Amygdala (tissue), 56 donors: ENCODE measurements around the gene ST3GAL2.
A peak's percentile ranks its signal among the peaks of the same experiment; 100 is the strongest.
"Not testable (repeated sequence)": the region's sequence is repeated elsewhere in the genome, so short reads cannot be mapped to it uniquely, and the experiment has no call there.

Source experiments
- DNase-seq, 56 donors: peaks; one replicate each; lab custom pipeline; 2025; lab: John Stamatoyannopoulos, UW

ST3GAL2 gene

GRCh38 chr16:70468776-70469525 is 30.1 kb upstream of the ST3GAL2 start:
- no peak for DNase-seq

DNA sequence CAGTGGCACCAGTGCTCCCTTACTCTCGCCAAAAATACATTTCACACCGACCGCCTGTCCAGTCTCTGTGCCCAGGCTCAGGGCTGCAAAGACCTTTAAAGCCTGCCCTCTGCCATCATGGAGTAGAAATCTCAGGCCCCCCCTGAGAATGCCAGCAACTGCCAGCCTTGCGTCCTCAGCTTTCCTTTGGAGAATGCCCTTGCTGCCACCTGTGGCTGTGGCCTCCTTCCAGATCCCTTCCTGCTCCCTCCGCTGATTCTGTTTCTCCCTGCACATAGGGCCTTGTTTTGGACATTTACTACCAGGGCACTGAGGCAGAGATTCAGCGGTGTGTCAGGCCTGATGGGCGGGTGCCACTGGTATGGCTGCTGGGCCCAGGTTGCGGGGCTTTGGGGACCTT is 28.7 kb upstream of the ST3GAL2 start:
- no peak for DNase-seq

GRCh38 chr16:70467113-70467512 is 28.2 kb upstream of the ST3GAL2 start:
- no peak for DNase-seq

GRCh38 chr16:70466805-70467076 is 27.8 kb upstream of the ST3GAL2 start:
- no peak for DNase-seq

- DNase-seq: no peak
Measured at GRCh38 chr16:70465999-70466804, 27.3 kb upstream of the ST3GAL2 start.

DNA sequence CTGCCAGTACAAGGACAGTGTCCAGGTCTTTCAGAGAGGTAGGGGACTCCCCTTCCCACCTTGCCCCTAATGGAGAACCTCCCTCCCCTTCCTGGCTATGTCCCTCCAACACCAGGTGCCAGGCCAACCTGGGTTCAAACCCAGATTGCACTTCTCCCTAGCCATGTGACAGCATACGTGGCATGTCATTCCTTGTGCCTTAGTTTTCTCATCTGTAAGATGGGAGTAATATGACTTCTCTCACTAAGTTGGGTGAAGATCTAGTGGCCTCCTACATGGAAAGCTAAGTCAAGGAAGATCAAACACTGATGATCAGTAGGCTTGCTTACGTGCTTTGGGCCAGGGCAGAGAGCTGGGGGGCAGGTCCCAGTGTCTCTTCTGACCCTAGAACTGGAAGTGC is 24.3 kb upstream of the ST3GAL2 start:
- no peak for DNase-seq

DNA sequence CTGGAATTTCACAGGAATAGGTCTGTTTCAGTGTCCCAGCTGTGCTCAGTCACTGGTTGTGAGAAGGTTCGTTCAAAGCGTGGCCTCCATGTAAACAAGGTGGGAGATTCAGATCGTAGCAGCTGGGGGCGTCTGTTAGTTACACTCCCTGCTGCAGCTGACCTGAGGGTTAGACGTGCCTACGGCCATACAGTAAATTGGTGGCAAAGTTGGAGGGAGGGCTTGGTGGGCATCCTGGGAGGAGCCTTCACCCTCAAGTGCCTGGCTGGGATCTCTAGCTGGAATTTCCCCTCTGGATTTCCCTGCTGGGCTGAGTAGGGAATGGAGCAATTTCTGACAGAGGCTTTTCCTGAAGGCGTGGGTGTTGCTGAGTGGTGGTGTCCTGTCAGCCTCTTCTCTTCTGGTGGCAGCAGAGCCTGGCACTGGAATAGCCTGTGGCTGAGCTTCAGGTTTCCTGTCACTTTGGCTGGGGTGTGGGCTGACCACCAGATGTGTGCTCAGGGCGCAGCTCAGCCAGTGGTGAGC is 21.9 kb upstream of the ST3GAL2 start:
- DNase-seq: no peak

GRCh38 chr16:70457446-70458166 is 18.7 kb upstream of the ST3GAL2 start:
- no peak for DNase-seq

DNA sequence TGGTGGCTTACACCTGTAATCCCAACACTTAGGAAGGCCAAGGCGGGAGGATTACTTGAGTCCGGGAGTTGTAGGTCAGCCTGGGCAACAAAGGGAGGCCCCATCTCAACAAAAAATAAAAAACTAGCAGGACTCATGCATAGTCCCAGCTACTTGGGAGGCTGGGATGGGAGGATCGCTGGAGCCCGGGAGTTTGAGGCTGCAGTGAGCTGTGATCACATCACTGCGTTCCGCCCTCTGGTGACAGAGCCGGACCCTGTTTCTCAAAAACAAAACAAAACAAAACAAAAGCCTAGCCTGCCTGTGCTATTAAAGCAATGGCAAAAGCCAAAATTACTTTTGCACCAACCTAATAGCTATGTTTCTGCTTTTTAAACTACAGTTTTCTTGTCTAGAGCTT is 17.0 kb upstream of the ST3GAL2 start:
- DNase-seq: no peak

DNA sequence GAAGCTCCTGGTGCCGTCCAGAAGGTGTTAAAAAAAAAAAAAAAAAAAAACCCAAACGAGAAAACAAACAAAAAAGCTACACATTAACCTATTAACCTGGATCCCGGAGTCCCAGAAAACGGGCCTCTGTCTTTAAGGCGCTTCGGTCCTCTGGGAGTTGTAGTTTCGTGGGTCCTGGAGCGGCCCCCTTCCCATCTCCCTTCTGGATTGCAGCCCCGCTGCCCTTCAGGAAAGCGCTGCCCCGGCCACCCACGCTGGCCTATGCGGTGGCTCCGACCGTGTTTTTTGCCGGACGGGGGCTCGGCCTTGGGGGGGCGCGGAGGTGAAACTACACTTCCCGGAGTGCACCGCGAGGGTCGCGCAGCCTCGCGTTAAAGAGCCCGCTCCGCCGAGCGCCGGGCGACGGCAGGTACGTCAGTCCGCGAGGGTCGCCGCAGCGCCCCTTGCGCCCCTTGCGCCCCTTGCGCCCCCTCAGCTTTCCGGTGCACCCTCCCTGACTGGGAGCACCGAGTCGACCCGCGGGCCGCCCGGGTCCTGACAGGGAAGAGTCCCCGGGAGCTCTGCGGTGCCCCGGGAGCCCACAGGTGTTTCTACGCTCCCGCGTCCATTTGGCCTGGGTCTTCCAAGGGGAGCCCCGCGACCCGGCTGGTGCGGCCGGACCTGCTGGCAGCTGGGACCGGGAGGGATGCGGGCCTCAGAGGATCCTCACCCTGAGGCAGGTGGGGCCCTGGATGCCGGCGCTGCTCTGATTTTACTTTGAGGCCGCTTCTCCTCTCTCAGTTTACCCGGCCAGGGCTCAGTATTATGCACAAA is 15.5 kb upstream of the ST3GAL2 start, which contains the start of gene FCSK:
Gene FCSK, plus strand, starts transcription at position 374 of the 813 bp plus-strand sequence. CDS start 8,596 bp downstream, outside the sequence.
- DNase-seq: peak in 52 of 56 donors; percentile 14 to 91 (median 62)

GRCh38 chr16:70453892-70454221 is 15.0 kb upstream of the ST3GAL2 start:
- peak in 4 of 56 donors; percentile 38 to 67 (median 47) for DNase-seq

- no peak for DNase-seq
Measured at GRCh38 chr16:70453117-70453891, 14.4 kb upstream of the ST3GAL2 start.

GRCh38 chr16:70451004-70451340 is 12.1 kb upstream of the ST3GAL2 start:
- DNase-seq: not testable (repeated sequence)

DNA sequence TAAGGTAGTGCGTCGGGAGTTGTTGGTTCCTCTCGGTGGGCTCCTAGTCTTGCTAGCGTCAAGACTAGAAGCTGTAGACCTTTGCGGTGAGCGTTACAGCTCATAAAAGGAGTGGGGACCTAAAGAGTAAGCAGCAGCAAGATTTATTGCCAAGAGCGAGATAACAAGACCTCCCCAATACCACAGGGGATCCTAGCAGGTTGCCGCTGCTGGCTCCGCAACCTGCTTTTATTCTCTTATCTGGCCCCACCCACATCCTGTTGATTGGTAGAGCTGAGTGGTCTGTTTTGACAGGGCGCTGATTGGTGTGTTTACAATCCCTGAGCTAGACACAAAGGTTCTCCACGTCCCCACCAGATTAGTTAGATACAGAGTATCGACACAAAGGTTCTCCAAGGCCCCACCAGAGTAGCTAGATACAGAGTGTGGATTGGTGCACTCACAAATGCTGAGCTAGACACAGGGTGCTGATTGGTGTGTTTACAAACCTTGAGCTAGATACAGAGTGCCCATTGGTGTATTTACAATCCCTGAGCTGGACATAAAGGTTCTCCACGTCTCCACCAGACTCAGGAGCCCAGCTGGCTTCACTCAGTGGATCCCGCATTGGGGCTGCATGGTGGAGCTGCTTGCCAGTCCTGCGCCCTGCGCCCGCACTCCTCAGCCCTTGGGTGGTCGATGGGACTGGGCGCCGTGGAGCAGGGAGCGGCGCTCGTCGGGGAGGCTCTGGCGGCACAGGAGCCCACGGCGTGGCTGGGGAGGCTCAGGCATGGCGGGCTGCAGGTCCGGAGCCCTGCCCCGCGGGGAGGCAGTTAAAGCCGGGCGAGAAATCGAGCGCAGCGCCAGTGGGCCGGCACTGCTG is 11.5 kb upstream of the ST3GAL2 start:
- DNase-seq: not testable (repeated sequence)

GRCh38 chr16:70448075-70448474 is 9.2 kb upstream of the ST3GAL2 start:
- DNase-seq: no peak

DNA sequence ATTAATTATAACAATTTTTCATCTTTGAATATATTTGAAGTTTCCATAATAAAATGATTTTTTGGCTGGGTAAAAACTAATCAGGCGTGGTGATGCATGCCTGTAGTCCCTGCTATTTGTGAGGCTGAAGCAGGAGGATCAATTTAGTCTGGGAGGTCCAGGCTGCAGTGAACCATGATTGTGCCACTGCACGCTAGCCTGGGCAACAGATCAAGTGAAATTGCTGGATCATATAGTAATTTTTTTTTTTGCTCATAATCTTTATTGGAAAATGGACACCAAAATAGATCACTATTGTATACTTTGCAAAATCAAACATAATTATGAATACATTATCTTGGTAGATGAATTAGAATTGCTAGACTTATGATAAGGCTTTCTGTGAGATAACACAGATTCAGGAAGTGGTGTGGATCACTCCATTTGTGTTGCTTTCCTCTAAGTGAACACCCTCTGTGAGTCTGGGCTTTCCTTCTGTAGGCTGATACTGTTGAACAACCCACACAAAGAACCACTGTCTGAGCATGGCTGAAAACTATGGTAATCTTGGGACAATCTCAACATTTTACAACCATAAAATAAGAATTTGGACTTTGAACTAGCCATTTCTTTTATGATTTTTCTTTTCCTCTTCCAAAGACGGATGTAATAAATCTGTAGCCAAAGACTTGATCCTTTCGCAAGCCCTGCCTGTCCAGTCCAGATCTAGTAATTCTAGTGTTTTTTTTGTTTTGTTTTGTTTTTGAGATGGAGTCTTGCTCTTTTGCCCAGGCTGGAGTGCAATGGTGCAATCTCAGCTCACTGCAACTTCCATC is 5.6 kb upstream of the ST3GAL2 start:
- DNase-seq: no peak

GRCh38 chr16:70442344-70442743 is 3.4 kb upstream of the ST3GAL2 start:
- no peak for DNase-seq
